ENCODE data around the gene DDX59. TPM values are rescaled to one million over a fixed set of nuclear protein-coding genes. Genes with fewer than 3 reads are reported as not detected.

The DDX59 gene
- polyA plus RNA-seq, 1 donor (not counting 4 experiments of a cell fraction or from before 2014, with no cell fraction given), result 14.4 TPM

DNA sequence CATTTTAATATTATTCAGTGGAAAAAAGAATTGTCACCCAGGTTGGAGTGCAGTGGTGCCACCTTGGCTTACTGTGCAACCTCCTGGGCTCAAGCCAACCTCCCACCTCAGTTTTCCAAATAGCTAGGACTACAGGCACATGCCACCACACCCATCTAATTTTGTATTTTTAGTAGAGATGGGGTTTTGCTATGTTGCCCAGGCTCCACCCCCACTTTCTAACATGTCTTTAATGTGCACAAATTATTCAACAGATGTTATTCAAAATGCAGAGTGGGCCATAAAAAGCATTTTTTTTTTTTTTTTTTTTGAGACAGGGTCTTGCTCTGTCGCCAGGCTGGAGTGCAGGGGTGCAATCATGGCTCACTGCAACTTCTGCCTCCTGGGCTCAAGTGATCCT is 17.3 kb downstream of the DDX59 start:
- H3K79me2 ChIP-seq (ENCODE audit: control insufficient read depth, insufficient read depth, low read length), result no peaks in the 10 kb centered on the region
- peaks cover 9% of the 10 kb centered on the region for H3K9me3 ChIP-seq (ENCODE audit: control insufficient read depth, low read depth, low read length)
- no peak overlapping the region for H3K27ac ChIP-seq (ENCODE audit: control insufficient read depth, insufficient read depth, low read length)
- DNase-seq (ENCODE audit: low read depth, low spot score), result no peak
- no peaks in the 10 kb centered on the region for H3K27me3 ChIP-seq (ENCODE audit: control insufficient read depth, extremely low read depth, insufficient read depth, low read length)
- FAIRE-seq, result no peak
- H4K20me1 ChIP-seq (ENCODE audit: control insufficient read depth, extremely low read depth, insufficient read depth, low read length), result no peaks in the 10 kb centered on the region
- TF ChIP-seq, protein P1, sequence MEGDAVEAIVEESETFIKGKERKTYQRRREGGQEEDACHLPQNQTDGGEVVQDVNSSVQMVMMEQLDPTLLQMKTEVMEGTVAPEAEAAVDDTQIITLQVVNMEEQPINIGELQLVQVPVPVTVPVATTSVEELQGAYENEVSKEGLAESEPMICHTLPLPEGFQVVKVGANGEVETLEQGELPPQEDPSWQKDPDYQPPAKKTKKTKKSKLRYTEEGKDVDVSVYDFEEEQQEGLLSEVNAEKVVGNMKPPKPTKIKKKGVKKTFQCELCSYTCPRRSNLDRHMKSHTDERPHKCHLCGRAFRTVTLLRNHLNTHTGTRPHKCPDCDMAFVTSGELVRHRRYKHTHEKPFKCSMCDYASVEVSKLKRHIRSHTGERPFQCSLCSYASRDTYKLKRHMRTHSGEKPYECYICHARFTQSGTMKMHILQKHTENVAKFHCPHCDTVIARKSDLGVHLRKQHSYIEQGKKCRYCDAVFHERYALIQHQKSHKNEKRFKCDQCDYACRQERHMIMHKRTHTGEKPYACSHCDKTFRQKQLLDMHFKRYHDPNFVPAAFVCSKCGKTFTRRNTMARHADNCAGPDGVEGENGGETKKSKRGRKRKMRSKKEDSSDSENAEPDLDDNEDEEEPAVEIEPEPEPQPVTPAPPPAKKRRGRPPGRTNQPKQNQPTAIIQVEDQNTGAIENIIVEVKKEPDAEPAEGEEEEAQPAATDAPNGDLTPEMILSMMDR (optimal IDR thresholded peaks at IDR 0.05 in 1 of 3, IDR thresholded peaks at IDR 0.05 in 1 of 3, conservative IDR thresholded peaks at IDR 0.05 in 1 of 3; ENCODE audit: extremely low read depth in 1 of 3, insufficient read depth in 2 of 3, low read length in 3 of 3), result no peak
- no peak for TF ChIP-seq EZH2 (IDR thresholded peaks at IDR 0.05; ENCODE audit: low read length)
- H3K4me2 ChIP-seq (ENCODE audit: control insufficient read depth, extremely low read depth, insufficient read depth, low read depth, low read length), result no peak overlapping the region
- H3K9me1 ChIP-seq (ENCODE audit: control insufficient read depth, extremely low read depth, insufficient read depth, low read length), result no peaks in the 10 kb centered on the region
- H3K36me3 ChIP-seq (ENCODE audit: control insufficient read depth in 2 of 2, extremely low read depth in 1 of 2, insufficient read depth in 2 of 2, low read length in 2 of 2), result peaks cover 9 to 17% of the 10 kb centered on the region in 2 experiments
- H3K4me3 ChIP-seq (ENCODE audit: control insufficient read depth in 2 of 3, extremely low read depth in 1 of 3, insufficient read depth in 2 of 3, low read depth in 1 of 3, low read length in 3 of 3), result no peak overlapping the region
- H3K9ac ChIP-seq (ENCODE audit: control insufficient read depth, extremely low read depth, insufficient read depth, low read length), result no peak overlapping the region
- H2AFZ ChIP-seq (ENCODE audit: control insufficient read depth, low read length), result no peak overlapping the region
- dilution Hi-C loops (cut with MboI; ENCODE audit: extremely low pct_ligation_motif_present, low sequenced_read_pairs), result no loop called here
- H3K4me1 ChIP-seq (ENCODE audit: control insufficient read depth, extremely low read depth, insufficient read depth, low read length), result peaks cover 13% of the 10 kb centered on the region

DNA sequence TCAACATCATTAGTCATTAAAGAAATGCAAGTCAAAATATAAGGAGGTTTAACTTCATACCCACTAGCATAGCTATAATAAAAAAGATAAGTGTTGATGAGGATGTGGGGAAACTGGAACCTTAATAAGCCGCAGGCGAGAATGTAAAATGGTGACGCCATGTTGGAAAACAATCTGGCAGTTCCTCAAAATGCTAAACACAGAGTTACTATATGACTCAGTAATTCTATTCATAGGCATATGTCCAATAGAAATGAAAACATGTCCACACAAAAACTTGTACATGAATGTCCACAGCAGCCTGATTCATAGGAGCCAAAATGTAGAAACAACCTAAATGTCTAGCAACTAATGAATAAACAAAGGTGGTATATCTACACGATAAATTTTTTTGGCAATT is 23.2 kb downstream of the DDX59 start:
- no peaks in the 10 kb centered on the region for H3K79me2 ChIP-seq (ENCODE audit: control insufficient read depth, insufficient read depth, low read length)
- H3K27ac ChIP-seq (ENCODE audit: control insufficient read depth, insufficient read depth, low read length), result peak overlapping the region; percentile 46
- H4K20me1 ChIP-seq (ENCODE audit: control insufficient read depth, extremely low read depth, insufficient read depth, low read length), result no peaks in the 10 kb centered on the region
- dilution Hi-C loops (cut with MboI; ENCODE audit: extremely low pct_ligation_motif_present, low sequenced_read_pairs), result no loop called here
- no peaks in the 10 kb centered on the region for H3K4me1 ChIP-seq (ENCODE audit: control insufficient read depth, extremely low read depth, insufficient read depth, low read length)
- H3K9me1 ChIP-seq (ENCODE audit: control insufficient read depth, extremely low read depth, insufficient read depth, low read length), result no peaks in the 10 kb centered on the region
- H3K9me3 ChIP-seq (ENCODE audit: control insufficient read depth, low read depth, low read length), result no peaks in the 10 kb centered on the region
- no peak overlapping the region for H3K4me2 ChIP-seq (ENCODE audit: control insufficient read depth, extremely low read depth, insufficient read depth, low read depth, low read length)
- FAIRE-seq (no peak), DNase-seq (ENCODE audit: low read depth, low spot score) (no peak)
- no peak overlapping the region for H3K4me3 ChIP-seq (ENCODE audit: control insufficient read depth in 2 of 3, extremely low read depth in 1 of 3, insufficient read depth in 2 of 3, low read depth in 1 of 3, low read length in 3 of 3)
- TF ChIP-seq EZH2 (IDR thresholded peaks at IDR 0.05; ENCODE audit: low read length), result no peak
- TF ChIP-seq, protein P1 (optimal IDR thresholded peaks at IDR 0.05 in 1 of 3, IDR thresholded peaks at IDR 0.05 in 1 of 3, conservative IDR thresholded peaks at IDR 0.05 in 1 of 3; ENCODE audit: extremely low read depth in 1 of 3, insufficient read depth in 2 of 3, low read length in 3 of 3), result no peak
- H2AFZ ChIP-seq (ENCODE audit: control insufficient read depth, low read length), result no peak overlapping the region
- H3K9ac ChIP-seq (ENCODE audit: control insufficient read depth, extremely low read depth, insufficient read depth, low read length), result no peak overlapping the region
- no peaks in the 10 kb centered on the region for H3K27me3 ChIP-seq (ENCODE audit: control insufficient read depth, extremely low read depth, insufficient read depth, low read length)
- H3K36me3 ChIP-seq (ENCODE audit: control insufficient read depth in 2 of 2, extremely low read depth in 1 of 2, insufficient read depth in 2 of 2, low read length in 2 of 2), result peaks cover 0 to 3% of the 10 kb centered on the region in 2 experiments

Measured in keratinocyte (primary cell).